ENCODE results near the gene CHD5.

Gene CHD5

GRCh38 chr1:6134206-6134605 lies 45.9 kb downstream of the CHD5 start:
- no peak for DNase-seq (ENCODE audit: low read depth, low spot score)

GRCh38 chr1:6133146-6133895 lies 46.8 kb downstream of the CHD5 start:
- DNase-seq (ENCODE audit: low read depth, low spot score), result no peak

- DNase-seq (ENCODE audit: low read depth, low spot score), result no peak
Measured at GRCh38 chr1:6131561-6131960, 48.6 kb downstream of the CHD5 start.

GRCh38 chr1:6130596-6130995 lies 49.5 kb downstream of the CHD5 start:
- no peak for DNase-seq (ENCODE audit: low read depth, low spot score)

GRCh38 chr1:6130036-6130435 lies 50.1 kb downstream of the CHD5 start:
- DNase-seq (ENCODE audit: low read depth, low spot score), result no peak

GRCh38 chr1:6129313-6129712 lies 50.8 kb downstream of the CHD5 start:
- DNase-seq (ENCODE audit: low read depth, low spot score), result no peak

- DNase-seq (ENCODE audit: low read depth, low spot score), result no peak
Measured at GRCh38 chr1:6128276-6129081, 51.6 kb downstream of the CHD5 start.

- no peak for DNase-seq (ENCODE audit: low read depth, low spot score)
Measured at GRCh38 chr1:6127587-6128163, 52.4 kb downstream of the CHD5 start.

- DNase-seq (ENCODE audit: low read depth, low spot score), result no peak
Measured at GRCh38 chr1:6126521-6127067, 53.5 kb downstream of the CHD5 start.

GRCh38 chr1:6126028-6126427 lies 54.1 kb downstream of the CHD5 start:
- DNase-seq (ENCODE audit: low read depth, low spot score), result no peak

- no peak for DNase-seq (ENCODE audit: low read depth, low spot score)
Measured at GRCh38 chr1:6125366-6125765, 54.8 kb downstream of the CHD5 start.

GRCh38 chr1:6124746-6125365 lies 55.3 kb downstream of the CHD5 start:
- no peak for DNase-seq (ENCODE audit: low read depth, low spot score)

- no peak for DNase-seq (ENCODE audit: low read depth, low spot score)
Measured at GRCh38 chr1:6124341-6124740, 55.8 kb downstream of the CHD5 start.

- no peak for DNase-seq (ENCODE audit: low read depth, low spot score)
Measured at GRCh38 chr1:6123816-6124215, 56.3 kb downstream of the CHD5 start.

- DNase-seq (ENCODE audit: low read depth, low spot score), result no peak
Measured at GRCh38 chr1:6123083-6123482, 57.0 kb downstream of the CHD5 start.

GRCh38 chr1:6121651-6122370 lies 58.3 kb downstream of the CHD5 start:
- no peak for DNase-seq (ENCODE audit: low read depth, low spot score)

- no peak for DNase-seq (ENCODE audit: low read depth, low spot score)
Measured at GRCh38 chr1:6121021-6121421, 59.1 kb downstream of the CHD5 start.

- no peak for DNase-seq (ENCODE audit: low read depth, low spot score)
Measured at GRCh38 chr1:6118415-6118814, 61.7 kb downstream of the CHD5 start.

GRCh38 chr1:6117624-6118023 lies 62.5 kb downstream of the CHD5 start:
- no peak for DNase-seq (ENCODE audit: low read depth, low spot score)

- no peak for DNase-seq (ENCODE audit: low read depth, low spot score)
Measured at GRCh38 chr1:6117064-6117463, 63.1 kb downstream of the CHD5 start.

GRCh38 chr1:6116137-6116536 lies 64.0 kb downstream of the CHD5 start:
- peak; percentile 45 for DNase-seq (ENCODE audit: low read depth, low spot score)
